ENCODE data around the gene CMTM1.
"Not testable (repeated sequence)": the region's sequence is repeated elsewhere in the genome, so short reads cannot be mapped to it uniquely, and the experiment has no call there.

Gene CMTM1

DNA sequence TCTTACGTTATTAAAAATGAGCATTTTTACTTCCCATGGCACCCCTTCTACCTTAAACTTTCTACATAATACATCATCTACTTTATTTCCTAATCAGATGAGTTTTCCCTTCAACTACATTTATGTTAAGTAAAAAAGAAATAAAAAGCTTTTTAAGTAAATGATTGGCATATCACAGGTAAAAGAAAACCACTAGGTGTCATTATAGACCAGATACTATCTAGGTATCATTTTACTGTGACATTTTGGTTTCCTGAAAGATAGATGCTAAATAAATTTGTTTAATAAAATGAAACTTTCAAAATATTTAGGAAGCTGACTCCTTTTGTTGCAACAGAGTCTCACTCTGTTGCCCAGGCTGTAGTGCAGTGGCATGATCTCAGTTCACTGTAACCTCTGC lies 3.8 kb upstream of the CMTM1 start:
- H3K4me3 ChIP-seq (ENCODE audit: low read depth, low read length): no peak overlapping the region
- no peaks in the 10 kb centered on the region for H3K27me3 ChIP-seq (ENCODE audit: insufficient read depth, low read depth, severe bottlenecking)
- H3K27ac ChIP-seq: no peak overlapping the region
- no peak for TF ChIP-seq CTCF (IDR thresholded peaks at IDR 0.05; ENCODE audit: low read depth, low read length)
- no peak for DNase-seq
- H3K36me3 ChIP-seq: peaks cover 60% of the 10 kb centered on the region
- H3K9me3 ChIP-seq (ENCODE audit: severe bottlenecking): no peaks in the 10 kb centered on the region

GRCh38 chr16:66562986-66563385 lies 3.3 kb upstream of the CMTM1 start:
- no peak for TF ChIP-seq CTCF (IDR thresholded peaks at IDR 0.05; ENCODE audit: low read depth, low read length)
- DNase-seq: no peak
- no peak overlapping the region for H3K27ac ChIP-seq
- H3K4me3 ChIP-seq (ENCODE audit: low read depth, low read length): no peak overlapping the region
- H3K27me3 ChIP-seq (ENCODE audit: insufficient read depth, low read depth, severe bottlenecking): no peaks in the 10 kb centered on the region
- H3K36me3 ChIP-seq: peaks cover 61% of the 10 kb centered on the region
- no peaks in the 10 kb centered on the region for H3K9me3 ChIP-seq (ENCODE audit: severe bottlenecking)

GRCh38 chr16:66563574-66564334 lies 2.5 kb upstream of the CMTM1 start:
- Histone ChIP-seq H3K36me3 (peaks cover 53% of the 10 kb centered on the region), H3K27me3 (ENCODE audit: insufficient read depth, low read depth, severe bottlenecking) (no peaks in the 10 kb centered on the region), H3K4me3 (ENCODE audit: low read depth, low read length) (no peak overlapping the region), H3K9me3 (ENCODE audit: severe bottlenecking) (no peaks in the 10 kb centered on the region), H3K27ac (no peak overlapping the region)
- TF ChIP-seq CTCF (IDR thresholded peaks at IDR 0.05; ENCODE audit: low read depth, low read length): no peak
- no peak for DNase-seq

GRCh38 chr16:66567270-66567669 lies 1.0 kb downstream of the CMTM1 start:
- H3K4me3 ChIP-seq (ENCODE audit: low read depth, low read length); H3K27me3 ChIP-seq (ENCODE audit: insufficient read depth, low read depth, severe bottlenecking); H3K27ac ChIP-seq; H3K9me3 ChIP-seq (ENCODE audit: severe bottlenecking); DNase-seq: not testable (repeated sequence)
- H3K36me3 ChIP-seq: peaks cover 35% of the 10 kb centered on the region

GRCh38 chr16:66568355-66568754 lies 2.1 kb downstream of the CMTM1 start:
- H3K9me3 ChIP-seq (ENCODE audit: severe bottlenecking): no peaks in the 10 kb centered on the region
- no peak for DNase-seq
- H3K4me3 ChIP-seq (ENCODE audit: low read depth, low read length): no peak overlapping the region
- peaks cover 33% of the 10 kb centered on the region for H3K36me3 ChIP-seq
- H3K27me3 ChIP-seq (ENCODE audit: insufficient read depth, low read depth, severe bottlenecking): no peaks in the 10 kb centered on the region
- TF ChIP-seq CTCF (IDR thresholded peaks at IDR 0.05; ENCODE audit: low read depth, low read length): no peak
- H3K27ac ChIP-seq: no peak overlapping the region

- Histone ChIP-seq H3K27ac (no peak overlapping the region), H3K36me3 (peaks cover 25% of the 10 kb centered on the region), H3K9me3 (ENCODE audit: severe bottlenecking) (no peaks in the 10 kb centered on the region), H3K4me3 (ENCODE audit: low read depth, low read length) (no peak overlapping the region), H3K27me3 (ENCODE audit: insufficient read depth, low read depth, severe bottlenecking) (no peaks in the 10 kb centered on the region)
- no peak for TF ChIP-seq CTCF (IDR thresholded peaks at IDR 0.05; ENCODE audit: low read depth, low read length)
- DNase-seq: no peak
Observed at GRCh38 chr16:66569131-66569530, 2.9 kb downstream of the CMTM1 start.
